GM08714 (cell line): ENCODE measurements around the gene EGFL7.

ENCODE experiments used
- H3K4me3 ChIP-seq: fragments of 200-500 bp; sonication (Bioruptor generic); 2 replicates; pipeline ENCODE4 v1.5.1; 2014; ENCODE audit warnings: mild to moderate bottlenecking, low read length, inconsistent platforms
- ZNF274 ChIP-seq: IDR thresholded peaks from 2 replicates; pipeline ENCODE4 v1.6.1; 2012; ENCODE audit warnings: mild to moderate bottlenecking, low read depth, low read length

EGFL7 gene

DNA sequence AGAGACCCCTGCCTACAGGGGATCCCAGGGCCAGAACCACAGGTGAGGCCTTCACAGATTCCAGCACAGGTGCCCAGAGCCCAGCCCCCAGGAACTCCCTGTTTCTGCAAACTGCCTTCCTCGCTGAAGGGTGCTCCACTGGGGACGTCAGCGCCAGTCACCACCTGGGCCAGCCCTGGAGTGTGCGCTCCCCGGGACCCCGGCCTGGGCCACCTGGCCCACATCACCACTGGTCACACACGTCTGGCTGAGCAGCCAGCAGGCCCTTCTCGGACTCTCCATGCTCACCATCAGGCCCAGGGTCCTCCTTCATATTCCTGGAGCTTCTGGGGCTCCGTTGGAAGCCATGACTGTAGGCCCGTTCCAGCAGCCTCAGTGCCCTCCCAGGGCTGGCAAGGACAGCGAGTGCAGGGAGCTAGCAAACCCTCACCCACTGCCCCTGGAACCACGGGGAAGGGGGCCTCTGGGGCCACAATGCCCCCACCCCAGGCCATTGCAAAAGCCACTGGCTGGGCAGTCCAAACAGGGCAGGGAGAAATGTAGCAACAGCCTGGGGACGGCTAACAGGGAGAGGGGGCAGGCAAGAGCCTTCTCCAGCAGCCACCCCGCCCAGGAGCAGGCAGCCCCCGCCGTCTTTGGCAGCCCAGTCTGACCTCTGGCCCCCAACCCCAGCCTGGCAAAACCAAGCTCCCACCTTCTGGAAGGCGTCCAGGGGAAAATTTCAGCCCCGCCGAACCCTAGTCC is 23.2 kb downstream of the EGFL7 start:
- no peak for TF ChIP-seq ZNF274
- H3K4me3 ChIP-seq: peak overlapping the region; percentile 70

DNA sequence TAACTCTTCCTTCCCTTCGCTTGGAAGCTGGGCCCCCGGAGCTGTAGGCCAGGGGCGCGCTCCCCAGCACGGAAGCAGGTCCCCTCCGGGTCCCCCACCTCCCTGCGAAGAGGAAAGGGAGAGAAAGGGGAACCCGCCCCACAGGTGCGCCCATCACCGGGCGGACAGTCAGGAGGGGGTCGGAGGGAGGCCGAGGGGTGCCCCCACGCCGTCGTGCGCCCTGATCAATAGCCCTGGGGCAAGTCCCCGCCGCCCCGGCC is 23.7 kb downstream of the EGFL7 start:
- peak overlapping the region; percentile 70 for H3K4me3 ChIP-seq
- TF ChIP-seq ZNF274: no peak

DNA sequence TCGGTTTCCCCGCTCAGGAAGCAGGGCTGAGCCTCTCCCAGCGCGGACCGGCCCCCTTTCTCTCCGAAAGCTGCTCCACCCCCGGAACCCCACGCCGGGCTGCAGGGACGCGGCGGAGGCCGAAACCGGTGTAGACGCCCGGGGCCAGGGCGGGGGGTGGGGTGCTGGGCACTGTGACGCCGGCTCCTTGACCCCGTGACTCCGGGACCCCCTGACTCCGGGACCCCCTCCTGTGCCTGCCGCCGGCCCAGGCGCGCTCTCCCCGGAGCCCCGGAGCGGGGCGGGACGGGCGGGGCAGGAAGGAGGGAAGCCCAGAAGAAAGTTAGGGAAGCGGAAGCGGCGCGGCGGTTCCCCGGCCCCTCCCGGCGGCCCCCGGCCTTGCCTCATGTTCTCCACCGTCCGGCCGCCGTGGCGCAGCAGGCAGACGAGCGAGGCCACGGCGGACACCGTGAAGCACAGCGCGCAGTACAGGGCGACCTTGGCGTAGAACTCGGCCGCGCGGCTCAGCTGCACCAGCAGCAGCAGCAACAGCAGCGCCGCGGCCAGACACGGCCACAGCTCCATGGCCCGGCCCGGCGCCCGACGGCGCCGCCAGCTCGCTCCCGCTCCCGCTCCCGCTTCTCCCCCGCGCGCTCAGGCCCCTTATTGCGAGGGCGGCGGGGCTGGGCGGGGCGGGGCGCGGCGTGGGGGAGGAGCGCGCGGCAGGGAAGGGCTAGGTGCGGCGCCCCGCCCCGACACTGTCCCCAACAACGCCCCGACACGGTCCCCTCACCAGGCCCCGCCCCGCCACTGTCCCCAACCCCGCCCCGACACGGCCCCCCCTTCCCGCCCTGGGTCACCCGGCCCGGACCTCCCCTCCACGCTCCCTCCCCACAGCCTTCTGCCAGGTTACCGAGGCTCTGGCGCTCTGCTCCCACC is 24.3 kb downstream of the EGFL7 start, which contains the start of gene AGPAT2:
Gene AGPAT2 (minus strand): TSS at position 664 of the 918 bp plus-strand sequence. CDS start 100 bp downstream, at position 564.
- TF ChIP-seq ZNF274: no peak

DNA sequence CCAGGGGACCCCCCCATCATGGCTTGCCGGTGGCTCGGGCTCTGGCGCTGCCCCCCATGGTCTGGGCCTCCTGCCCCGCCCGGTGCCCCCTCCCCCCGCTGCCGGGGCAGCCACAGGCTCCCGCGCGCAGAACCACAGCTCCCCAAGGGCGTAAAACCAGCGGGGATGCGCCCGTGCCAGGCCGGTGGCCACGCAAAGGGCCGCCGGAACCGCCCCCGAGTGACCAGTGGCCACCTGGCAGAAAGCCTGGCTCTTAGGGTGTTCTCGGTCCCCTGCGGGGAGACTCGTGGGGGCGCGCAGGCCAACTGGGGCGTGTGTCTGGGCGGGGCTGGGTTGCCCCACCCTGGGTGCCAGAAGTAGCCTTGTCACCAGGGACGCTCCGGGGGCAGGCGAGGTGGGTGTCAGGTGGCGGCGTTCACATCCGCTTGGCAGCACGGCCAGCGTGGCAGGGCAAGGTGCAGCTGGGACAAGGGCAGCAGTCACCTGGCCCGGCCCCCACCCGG is 25.1 kb downstream of the EGFL7 start:
- no peak overlapping the region for H3K4me3 ChIP-seq
- TF ChIP-seq ZNF274: no peak

More for the DNA sequence above, 24.3 kb downstream of the EGFL7 start, which contains the start of gene AGPAT2:
- H3K4me3 ChIP-seq: peak within 1 kb of the TSS; percentile 70

DNA sequence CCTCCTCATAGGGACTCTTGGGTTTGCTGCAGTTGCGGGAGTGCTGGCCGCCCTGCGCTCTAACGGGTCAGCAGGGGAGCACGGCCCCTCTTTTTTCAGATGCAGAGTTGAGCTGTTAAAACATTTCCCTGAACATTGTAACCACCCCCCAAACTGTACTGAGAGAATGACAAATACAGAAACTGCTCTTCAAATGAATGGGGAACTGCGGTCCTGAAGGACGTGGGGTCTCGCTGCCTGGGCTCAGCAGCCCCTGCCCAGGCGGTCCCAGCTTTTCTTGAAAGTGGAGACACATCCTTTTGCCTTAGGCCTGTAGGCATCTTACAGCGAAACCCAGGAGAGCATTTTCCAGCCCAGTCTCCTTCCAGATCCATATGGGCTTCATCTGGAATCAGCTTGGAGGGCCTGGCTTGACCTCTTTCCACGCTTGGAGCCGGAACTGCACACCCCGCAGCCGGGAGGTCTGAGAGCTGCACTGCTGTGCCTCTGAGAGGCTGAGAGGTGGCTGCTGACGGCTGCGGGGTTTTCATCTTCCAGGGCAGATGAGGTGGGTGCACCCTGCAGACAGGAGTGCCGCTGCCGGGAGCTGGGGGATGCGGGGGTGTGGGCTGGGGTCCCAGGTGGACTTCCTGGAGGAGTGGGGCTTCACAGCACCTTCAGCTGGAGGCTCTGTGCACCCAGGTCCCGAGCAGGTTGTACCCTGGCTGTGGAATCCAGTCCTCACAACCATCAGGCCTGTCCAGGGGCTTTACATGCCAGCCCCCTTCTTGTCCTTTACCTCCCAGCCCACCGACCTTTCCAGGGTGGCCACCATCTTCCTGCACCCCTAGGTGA is 25.8 kb downstream of the EGFL7 start:
- TF ChIP-seq ZNF274: no peak
- no peak overlapping the region for H3K4me3 ChIP-seq

DNA sequence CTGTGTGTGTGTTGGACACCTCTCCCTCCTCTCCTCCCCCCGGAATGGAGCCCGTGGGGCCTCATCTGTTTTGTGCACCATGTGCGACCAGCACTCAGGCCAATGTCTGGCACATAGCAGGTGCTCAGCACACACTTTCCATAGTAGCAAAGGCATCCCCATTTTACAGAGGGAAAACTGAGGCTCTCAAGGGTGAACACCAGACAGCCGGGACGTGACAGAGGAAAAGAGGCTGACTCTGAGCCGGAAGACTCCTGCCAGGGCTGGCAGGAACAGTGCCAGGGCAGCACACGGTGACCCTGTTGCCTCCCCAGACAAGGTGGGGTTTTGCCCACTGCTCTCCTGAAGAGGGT is 26.4 kb downstream of the EGFL7 start:
- no peak for TF ChIP-seq ZNF274

DNA sequence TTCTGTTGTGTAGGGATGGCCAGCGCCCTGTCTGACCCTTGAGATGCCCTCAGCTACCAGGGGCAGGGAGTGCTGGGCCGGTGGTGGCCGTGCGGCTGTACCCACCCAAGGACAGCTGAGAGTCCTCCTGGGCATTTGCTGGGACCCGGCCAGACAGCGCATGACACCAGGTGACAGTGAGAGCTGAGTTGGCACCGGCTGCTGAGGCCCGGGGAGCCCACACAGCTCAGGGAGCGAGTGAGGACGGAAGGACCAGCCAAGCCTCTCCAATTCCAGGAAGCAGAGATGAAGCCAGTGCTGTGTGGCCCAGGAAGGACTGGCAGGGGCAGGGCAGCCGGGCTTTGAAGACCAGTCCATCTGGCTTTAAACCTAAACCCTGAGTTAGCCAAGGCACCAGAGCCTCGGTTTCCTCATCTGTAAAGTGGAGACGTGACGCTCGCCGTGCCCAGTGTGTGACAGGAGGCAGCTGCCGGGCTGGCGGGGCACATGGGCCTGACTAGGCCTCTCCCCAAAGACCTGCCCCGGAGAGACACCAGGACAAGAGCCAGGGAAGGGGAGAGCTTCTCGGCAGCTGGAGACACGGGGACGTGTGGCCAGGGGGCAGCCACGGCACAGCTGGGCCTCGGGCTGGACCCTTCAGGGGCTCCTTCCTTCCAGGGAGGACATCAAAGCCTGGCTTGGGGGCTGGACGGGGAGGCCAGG is 27.5 kb downstream of the EGFL7 start:
- TF ChIP-seq ZNF274: no peak
- no peak overlapping the region for H3K4me3 ChIP-seq

More for the DNA sequence above, 26.4 kb downstream of the EGFL7 start:
- no peak overlapping the region for H3K4me3 ChIP-seq

DNA sequence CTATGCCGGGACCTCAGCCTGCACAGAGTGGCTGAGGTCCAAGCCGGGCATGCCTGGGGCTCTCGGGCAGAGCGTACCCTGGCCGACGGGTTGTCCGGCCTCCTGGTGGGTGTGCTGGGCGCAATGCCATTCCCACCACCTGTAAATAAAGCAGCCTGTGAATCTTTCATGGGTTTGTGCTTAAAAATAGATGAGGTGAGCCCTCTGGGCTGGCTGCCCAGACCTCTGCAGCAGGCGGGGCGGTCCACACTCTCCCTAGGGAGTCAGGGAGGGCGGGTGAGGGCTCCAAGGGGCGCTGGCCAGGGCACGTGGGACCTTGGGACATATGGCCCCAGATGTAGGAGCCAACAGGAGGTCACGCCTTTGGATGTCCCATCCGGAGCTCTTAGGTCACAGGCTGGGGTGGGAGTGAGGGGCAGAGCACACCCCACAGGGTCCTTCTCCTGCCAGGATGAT is 28.1 kb downstream of the EGFL7 start:
- no peak for TF ChIP-seq ZNF274
- H3K4me3 ChIP-seq: no peak overlapping the region

DNA sequence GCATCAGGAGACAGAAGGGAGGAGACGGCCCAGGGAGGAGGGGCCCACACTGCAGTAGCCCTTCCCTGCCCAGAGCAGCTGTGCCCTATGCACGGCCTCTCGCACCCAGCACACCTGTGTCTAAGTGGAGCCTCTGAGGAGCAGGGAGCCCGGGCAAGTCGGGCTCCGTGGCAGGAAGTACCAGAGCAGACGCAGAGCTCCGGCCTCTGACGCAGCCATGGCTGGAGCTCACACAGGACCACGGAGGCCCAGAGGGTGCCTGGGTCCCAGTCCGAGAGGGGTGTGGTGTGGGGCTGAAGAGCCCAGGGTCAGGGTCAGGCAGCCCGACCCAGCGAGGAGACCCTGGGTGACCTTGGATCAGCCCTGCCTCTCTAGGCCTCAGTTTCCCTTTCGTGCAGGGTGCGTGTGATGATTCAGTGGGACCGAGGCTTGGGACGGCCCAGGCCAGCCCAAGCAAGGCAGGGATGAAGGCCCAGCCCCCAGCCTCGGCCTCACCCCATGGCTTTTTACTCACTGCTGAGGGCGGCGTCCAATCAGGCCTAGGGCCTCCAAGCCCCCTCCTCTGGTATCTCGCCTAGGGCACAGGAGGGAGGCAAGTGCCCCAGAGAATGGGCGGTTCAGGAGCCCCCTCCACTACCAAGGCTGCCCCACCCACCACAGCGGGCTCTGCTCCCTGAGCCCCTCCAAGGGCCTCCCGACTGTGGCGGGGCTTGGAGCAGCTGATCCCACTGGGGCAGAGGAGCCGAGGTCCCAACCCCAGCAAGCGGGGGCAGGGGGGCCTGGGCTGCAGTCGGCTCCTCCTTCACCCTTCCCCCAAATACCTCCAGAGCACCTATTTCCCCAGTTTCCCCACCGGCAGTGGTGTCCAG is 28.8 kb downstream of the EGFL7 start:
- TF ChIP-seq ZNF274: no peak
- no peak overlapping the region for H3K4me3 ChIP-seq

DNA sequence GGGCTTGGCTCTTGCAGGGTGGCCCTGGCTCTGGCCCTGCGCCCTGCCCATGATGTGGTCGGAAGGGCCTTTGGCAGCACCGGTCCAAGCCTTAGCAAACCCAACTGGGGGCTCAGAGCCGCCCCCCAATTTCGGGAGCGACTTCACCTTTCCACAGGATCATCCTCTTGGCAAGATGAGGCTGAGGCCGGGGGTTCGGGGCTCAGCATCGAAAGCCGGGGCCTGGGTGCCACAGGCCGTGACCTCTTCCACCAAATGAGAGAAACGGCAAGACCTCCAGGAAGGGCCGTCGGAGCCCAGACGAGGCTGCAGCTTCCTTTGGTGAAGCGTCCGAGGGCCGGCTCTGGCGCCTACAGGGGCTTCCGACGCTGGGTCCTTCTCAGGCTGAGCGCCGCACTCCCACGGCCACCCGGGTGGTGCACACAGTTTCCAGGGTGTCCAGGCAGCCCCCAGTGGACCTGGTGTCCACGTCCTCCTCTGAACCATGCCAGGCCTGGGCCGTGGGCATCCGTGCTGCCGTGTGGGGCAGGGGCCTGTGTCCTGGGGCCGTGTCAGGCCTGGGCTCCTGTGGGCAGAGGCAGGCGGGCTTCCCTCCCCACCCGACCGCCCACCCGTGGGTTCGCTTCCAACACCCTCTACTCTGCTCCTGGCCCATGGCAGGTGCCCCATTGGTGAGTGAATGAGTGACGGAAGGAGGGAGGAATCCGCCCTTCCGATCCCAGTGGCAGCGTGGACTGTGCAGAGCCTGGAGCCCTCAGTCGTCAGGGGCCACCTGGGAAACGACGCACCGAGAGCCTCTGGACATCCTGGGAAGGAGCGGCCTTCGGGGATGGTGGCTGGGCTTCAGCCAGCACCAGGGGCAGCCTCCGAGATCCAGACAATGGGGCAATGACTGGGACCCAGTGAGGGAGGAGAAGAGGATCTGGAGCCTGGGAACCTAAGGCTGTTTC is 29.7 kb downstream of the EGFL7 start:
- no peak overlapping the region for H3K4me3 ChIP-seq
- no peak for TF ChIP-seq ZNF274

DNA sequence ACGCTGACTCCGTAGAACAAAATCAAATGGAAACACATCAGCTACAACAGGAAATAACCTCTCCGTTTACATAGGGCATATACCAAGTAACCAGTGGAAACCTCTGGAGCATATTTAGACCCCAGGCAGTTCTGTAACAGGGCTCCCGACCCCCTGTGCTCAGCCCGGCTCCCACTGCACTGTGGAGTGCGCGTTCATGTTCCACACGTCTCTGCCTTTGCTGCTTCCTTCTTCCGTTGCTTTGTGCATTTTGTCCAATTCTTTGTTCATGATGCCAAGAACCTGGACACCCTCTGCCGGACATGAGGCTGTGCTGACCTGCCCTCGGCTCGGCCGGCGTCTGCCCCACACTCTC is 30.4 kb downstream of the EGFL7 start:
- no peak overlapping the region for H3K4me3 ChIP-seq
- TF ChIP-seq ZNF274: no peak

DNA sequence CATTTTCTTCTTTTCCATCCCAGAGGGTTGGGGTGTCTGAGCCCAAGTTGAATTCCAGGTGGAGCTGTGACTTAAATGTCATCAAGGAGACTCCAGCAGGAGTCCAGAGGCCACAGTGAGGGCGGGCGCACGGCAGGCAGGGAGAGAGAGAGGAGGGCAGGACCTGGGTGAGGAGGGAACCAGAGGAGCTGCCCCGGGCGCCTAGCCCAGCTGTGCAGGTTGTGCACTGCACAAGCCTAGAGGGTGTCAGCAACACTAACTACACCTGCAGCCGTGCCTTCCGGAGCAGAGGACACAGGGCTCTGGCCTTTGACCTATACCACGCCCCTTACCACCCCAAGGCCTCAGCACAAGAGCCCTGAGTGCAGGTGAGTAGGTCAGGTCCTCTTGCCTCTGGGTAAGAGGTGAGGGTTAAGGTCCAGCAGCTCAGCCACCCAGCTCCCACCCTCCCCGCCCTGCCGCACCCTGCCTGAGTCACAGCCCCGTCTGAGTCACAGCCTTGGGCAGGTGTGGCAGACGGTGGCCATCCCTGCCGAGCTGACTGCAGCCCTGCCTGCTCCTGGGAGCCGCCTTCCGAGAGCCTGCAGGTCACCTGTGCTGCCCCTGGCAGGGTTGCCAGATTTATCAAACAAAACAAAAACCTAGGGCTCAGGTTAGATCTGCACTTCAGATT is 30.9 kb downstream of the EGFL7 start:
- TF ChIP-seq ZNF274: no peak
- no peak overlapping the region for H3K4me3 ChIP-seq
